Measurements from ENCODE around the gene SLC2A11. TPM values are rescaled to one million over a fixed set of nuclear protein-coding genes. Genes with fewer than 3 reads are reported as not detected.
A peak's percentile ranks its signal among the peaks of the same experiment; 100 is the strongest.

The SLC2A11 gene
- total and polyA plus RNA-seq, 4 donors: 17.4 to 44.3 (median 22.4) TPM

GRCh38 chr22:23884140-23884539 is 26.5 kb downstream of the SLC2A11 start:
- peaks cover 50% of the 10 kb centered on the region for H3K36me3 ChIP-seq (ENCODE audit: control insufficient read depth, insufficient read depth, low read length)
- no peaks in the 10 kb centered on the region for H3K9me3 ChIP-seq (ENCODE audit: control insufficient read depth, insufficient read depth, low read length)
- no peaks in the 10 kb centered on the region for H3K4me1 ChIP-seq (ENCODE audit: control insufficient read depth, insufficient read depth, low read length)
- 85% methylated on average over 8 of the region's 9 CpGs for WGBS (ENCODE audit: insufficient coverage)
- DNase-seq (ENCODE audit: low read depth in 4 of 6, low spot score in 6 of 6): no peak
- no peak overlapping the region for H3K27ac ChIP-seq (ENCODE audit: low read depth, low read length)
- H3K27me3 ChIP-seq (ENCODE audit: control insufficient read depth, insufficient read depth, low read length): no peaks in the 10 kb centered on the region
- H3K4me3 ChIP-seq (ENCODE audit: low read depth, low read length): no peak overlapping the region

GRCh38 chr22:23888615-23889401 is 31.1 kb downstream of the SLC2A11 start:
- no peaks in the 10 kb centered on the region for H3K27me3 ChIP-seq (ENCODE audit: control insufficient read depth, insufficient read depth, low read length)
- 60% methylated on average over 6 of the region's 11 CpGs for WGBS (ENCODE audit: insufficient coverage)
- peaks cover 20% of the 10 kb centered on the region for H3K36me3 ChIP-seq (ENCODE audit: control insufficient read depth, insufficient read depth, low read length)
- H3K4me3 ChIP-seq (ENCODE audit: low read depth, low read length): no peak overlapping the region
- H3K27ac ChIP-seq (ENCODE audit: low read depth, low read length): no peak overlapping the region
- no peak for DNase-seq (ENCODE audit: low read depth in 4 of 6, low spot score in 6 of 6)
- H3K4me1 ChIP-seq (ENCODE audit: control insufficient read depth, insufficient read depth, low read length): peaks cover 4% of the 10 kb centered on the region
- H3K9me3 ChIP-seq (ENCODE audit: control insufficient read depth, insufficient read depth, low read length): no peaks in the 10 kb centered on the region

- Histone ChIP-seq H3K27ac (ENCODE audit: low read depth, low read length) (no peak overlapping the region), H3K9me3 (ENCODE audit: control insufficient read depth, insufficient read depth, low read length) (no peaks in the 10 kb centered on the region), H3K27me3 (ENCODE audit: control insufficient read depth, insufficient read depth, low read length) (no peaks in the 10 kb centered on the region), H3K36me3 (ENCODE audit: control insufficient read depth, insufficient read depth, low read length) (peaks cover 12% of the 10 kb centered on the region), H3K4me1 (ENCODE audit: control insufficient read depth, insufficient read depth, low read length) (peaks cover 6% of the 10 kb centered on the region), H3K4me3 (ENCODE audit: low read depth, low read length) (no peak overlapping the region)
- 65% methylated on average over 5 of the region's 5 CpGs for WGBS (ENCODE audit: insufficient coverage)
- no peak for DNase-seq (ENCODE audit: low read depth in 4 of 6, low spot score in 6 of 6)
Measured at GRCh38 chr22:23889620-23890019, 31.9 kb downstream of the SLC2A11 start.

DNA sequence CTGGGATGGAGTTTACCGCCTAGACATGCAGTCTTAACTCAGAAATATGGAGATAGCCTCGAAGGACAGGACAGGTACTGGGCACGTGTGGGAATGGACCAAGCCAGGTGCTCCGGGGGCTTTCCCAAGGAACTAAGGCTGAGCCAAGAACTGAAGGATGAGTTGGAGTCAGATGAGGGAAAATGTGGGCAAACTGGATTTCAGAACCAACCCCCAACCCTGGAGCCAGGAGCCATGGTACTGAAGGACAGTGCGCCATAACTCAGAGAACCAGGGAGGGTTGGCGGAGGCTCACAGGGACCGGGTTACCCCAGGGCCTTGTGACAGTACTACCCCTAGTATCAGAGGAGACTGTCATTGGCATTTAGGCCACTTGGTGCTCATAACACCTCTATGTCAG is 34.1 kb downstream of the SLC2A11 start:
- no peak overlapping the region for H3K4me3 ChIP-seq (ENCODE audit: low read depth, low read length)
- H3K4me1 ChIP-seq (ENCODE audit: control insufficient read depth, insufficient read depth, low read length): peaks cover 24% of the 10 kb centered on the region
- no peaks in the 10 kb centered on the region for H3K27me3 ChIP-seq (ENCODE audit: control insufficient read depth, insufficient read depth, low read length)
- no peaks in the 10 kb centered on the region for H3K9me3 ChIP-seq (ENCODE audit: control insufficient read depth, insufficient read depth, low read length)
- H3K36me3 ChIP-seq (ENCODE audit: control insufficient read depth, insufficient read depth, low read length): peaks cover 27% of the 10 kb centered on the region
- DNase-seq (ENCODE audit: low read depth in 4 of 6, low spot score in 6 of 6): no peak
- no peak overlapping the region for H3K27ac ChIP-seq (ENCODE audit: low read depth, low read length)
- WGBS (ENCODE audit: insufficient coverage): 100% methylated on average over 5 of the region's 7 CpGs

DNA sequence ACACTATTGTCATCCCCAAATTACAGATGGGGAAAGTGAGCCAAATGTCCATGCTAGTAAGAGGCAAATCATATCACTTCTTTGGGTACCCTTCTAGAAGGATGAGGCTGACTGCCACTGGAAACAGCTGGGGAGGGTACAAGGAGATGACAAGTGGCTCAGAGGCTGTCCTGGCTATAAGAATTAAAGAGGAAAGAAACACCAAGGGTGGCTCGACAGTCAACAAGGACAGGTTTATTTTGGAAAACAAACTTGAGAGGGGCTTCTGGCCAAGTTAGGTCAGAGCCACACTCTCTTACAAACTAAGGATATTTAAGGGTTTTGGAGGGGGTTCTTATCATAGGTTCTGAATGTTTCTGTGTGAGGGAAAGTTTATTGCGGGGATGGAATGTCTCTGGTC is 34.5 kb downstream of the SLC2A11 start:
- 100% methylated on average over 1 of the region's 2 CpGs for WGBS (ENCODE audit: insufficient coverage)
- H3K27ac ChIP-seq (ENCODE audit: low read depth, low read length): no peak overlapping the region
- H3K27me3 ChIP-seq (ENCODE audit: control insufficient read depth, insufficient read depth, low read length): no peaks in the 10 kb centered on the region
- H3K36me3 ChIP-seq (ENCODE audit: control insufficient read depth, insufficient read depth, low read length): peaks cover 31% of the 10 kb centered on the region
- H3K4me1 ChIP-seq (ENCODE audit: control insufficient read depth, insufficient read depth, low read length): peaks cover 24% of the 10 kb centered on the region
- no peak for DNase-seq (ENCODE audit: low read depth in 4 of 6, low spot score in 6 of 6)
- no peaks in the 10 kb centered on the region for H3K9me3 ChIP-seq (ENCODE audit: control insufficient read depth, insufficient read depth, low read length)
- no peak overlapping the region for H3K4me3 ChIP-seq (ENCODE audit: low read depth, low read length)

DNA sequence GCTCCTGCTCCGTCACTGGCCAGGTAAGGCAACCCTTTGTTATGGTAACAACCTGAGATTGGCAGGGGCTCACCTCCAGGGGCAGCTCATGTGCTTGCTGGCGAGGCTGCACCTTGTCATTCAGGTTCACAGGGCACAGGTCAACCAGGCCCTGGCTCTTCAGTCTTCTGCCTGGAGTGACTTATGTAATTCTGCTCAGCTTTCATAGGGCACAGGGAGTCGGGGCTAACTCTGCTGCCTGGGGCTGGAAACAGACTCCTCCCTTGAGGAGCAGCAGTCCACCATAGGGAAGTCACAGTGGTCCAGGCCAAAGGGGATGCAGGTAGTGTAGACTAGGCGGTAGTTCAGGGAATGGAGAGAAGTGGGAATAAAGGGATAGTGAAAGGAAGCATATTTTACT is 35.0 kb downstream of the SLC2A11 start:
- WGBS (ENCODE audit: insufficient coverage): 84% methylated on average over 4 of the region's 4 CpGs
- Histone ChIP-seq H3K4me1 (ENCODE audit: control insufficient read depth, insufficient read depth, low read length) (peaks cover 25% of the 10 kb centered on the region), H3K4me3 (ENCODE audit: low read depth, low read length) (no peak overlapping the region), H3K27ac (ENCODE audit: low read depth, low read length) (no peak overlapping the region), H3K36me3 (ENCODE audit: control insufficient read depth, insufficient read depth, low read length) (peaks cover 32% of the 10 kb centered on the region), H3K9me3 (ENCODE audit: control insufficient read depth, insufficient read depth, low read length) (no peaks in the 10 kb centered on the region), H3K27me3 (ENCODE audit: control insufficient read depth, insufficient read depth, low read length) (no peaks in the 10 kb centered on the region)
- DNase-seq (ENCODE audit: low read depth in 4 of 6, low spot score in 6 of 6): no peak

DNA sequence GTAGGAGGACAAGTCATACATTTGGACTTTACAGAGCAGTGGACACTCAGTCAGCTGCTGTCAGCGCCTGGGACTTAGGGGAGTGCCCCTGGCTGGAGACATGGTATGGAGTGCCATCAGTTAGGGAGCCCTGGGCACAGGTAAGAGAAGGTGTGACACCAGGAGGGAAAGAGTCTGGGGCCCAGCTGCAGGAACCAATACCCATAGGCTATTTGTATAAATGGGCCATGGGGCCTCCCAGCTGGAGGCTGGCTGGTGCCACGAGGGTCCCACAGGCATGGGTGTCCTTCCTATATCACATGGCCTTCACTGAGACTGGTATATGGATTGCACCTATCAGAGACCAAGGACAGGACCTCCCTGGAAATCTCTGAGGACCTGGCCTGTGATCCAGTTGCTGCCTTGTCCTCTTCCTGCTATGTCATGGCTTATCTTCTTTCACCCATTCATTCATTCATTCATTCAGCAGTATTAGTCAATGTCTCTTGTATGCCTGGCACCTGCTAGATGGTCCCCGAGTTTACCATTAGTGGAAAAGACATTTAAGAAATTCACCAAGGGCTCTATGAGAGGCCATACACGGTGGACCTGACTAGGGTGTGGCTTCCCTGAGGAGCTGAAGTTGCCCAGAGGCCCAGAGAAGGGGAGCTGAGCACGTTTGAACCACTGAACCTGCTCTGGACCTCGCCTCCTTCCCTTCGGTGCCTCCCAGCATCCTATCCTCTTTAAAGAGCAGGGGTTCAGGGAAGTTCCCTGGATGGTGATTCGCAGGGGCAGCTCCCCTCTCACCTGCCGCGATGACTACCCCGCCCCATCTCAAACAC is 35.7 kb downstream of the SLC2A11 start:
- H3K4me1 ChIP-seq (ENCODE audit: control insufficient read depth, insufficient read depth, low read length): peaks cover 31% of the 10 kb centered on the region
- peaks cover 34% of the 10 kb centered on the region for H3K36me3 ChIP-seq (ENCODE audit: control insufficient read depth, insufficient read depth, low read length)
- 38% methylated on average over 7 of the region's 11 CpGs for WGBS (ENCODE audit: insufficient coverage)
- no peaks in the 10 kb centered on the region for H3K27me3 ChIP-seq (ENCODE audit: control insufficient read depth, insufficient read depth, low read length)
- DNase-seq (ENCODE audit: low read depth in 4 of 6, low spot score in 6 of 6): no peak
- H3K4me3 ChIP-seq (ENCODE audit: low read depth, low read length): peak overlapping the region; percentile 70
- H3K9me3 ChIP-seq (ENCODE audit: control insufficient read depth, insufficient read depth, low read length): no peaks in the 10 kb centered on the region
- peak overlapping the region; percentile 86 for H3K27ac ChIP-seq (ENCODE audit: low read depth, low read length)

DNA sequence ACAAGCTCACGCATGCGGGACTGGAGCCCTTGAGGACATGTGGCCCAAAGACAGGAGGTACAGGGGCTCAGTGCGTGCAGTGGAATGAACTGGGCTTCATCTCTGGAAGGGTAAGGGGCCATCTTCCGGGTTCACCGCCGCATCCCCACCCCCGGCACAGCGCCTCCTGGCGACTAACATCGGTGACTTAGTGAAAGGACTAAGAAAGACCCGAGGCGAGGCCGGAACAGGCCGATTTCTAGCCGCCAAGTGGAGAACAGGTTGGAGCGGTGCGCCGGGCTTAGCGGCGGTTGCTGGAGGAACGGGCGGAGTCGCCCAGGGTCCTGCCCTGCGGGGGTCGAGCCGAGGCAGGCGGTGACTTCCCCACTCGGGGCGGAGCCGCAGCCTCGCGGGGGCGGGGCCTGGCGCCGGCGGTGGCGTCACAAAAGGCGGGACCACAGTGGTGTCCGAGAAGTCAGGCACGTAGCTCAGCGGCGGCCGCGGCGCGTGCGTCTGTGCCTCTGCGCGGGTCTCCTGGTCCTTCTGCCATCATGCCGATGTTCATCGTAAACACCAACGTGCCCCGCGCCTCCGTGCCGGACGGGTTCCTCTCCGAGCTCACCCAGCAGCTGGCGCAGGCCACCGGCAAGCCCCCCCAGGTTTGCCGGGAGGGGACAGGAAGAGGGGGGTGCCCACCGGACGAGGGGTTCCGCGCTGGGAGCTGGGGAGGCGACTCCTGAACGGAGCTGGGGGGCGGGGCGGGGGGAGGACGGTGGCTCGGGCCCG is 36.5 kb downstream of the SLC2A11 start, which contains the start of gene MIF:
TSS of gene MIF (plus strand) at position 439 of the 765 bp plus-strand sequence. CDS start at position 531, 92 bp downstream.
- peak; percentile 81 to 98 (median 88) for DNase-seq (ENCODE audit: low read depth in 4 of 6, low spot score in 6 of 6)
- no peaks in the 10 kb centered on the region for H3K27me3 ChIP-seq (ENCODE audit: control insufficient read depth, insufficient read depth, low read length)
- peak within 1 kb of the TSS; percentile 86 for H3K27ac ChIP-seq (ENCODE audit: low read depth, low read length)
- H3K4me3 ChIP-seq (ENCODE audit: low read depth, low read length): peak within 1 kb of the TSS; percentile 70
- under 1% methylated on average over 70 of the region's 72 CpGs for WGBS (ENCODE audit: insufficient coverage)
- no peaks in the 10 kb centered on the region for H3K9me3 ChIP-seq (ENCODE audit: control insufficient read depth, insufficient read depth, low read length)
- H3K36me3 ChIP-seq (ENCODE audit: control insufficient read depth, insufficient read depth, low read length): peaks cover 34% of the 10 kb centered on the region
- H3K4me1 ChIP-seq (ENCODE audit: control insufficient read depth, insufficient read depth, low read length): peaks cover 31% of the 10 kb centered on the region
